ENCODE measurements around the gene C1QTNF12. TPM values are rescaled to one million over a fixed set of nuclear protein-coding genes. Genes with fewer than 3 reads are reported as not detected.
A peak's percentile ranks its signal among the peaks of the same experiment; 100 is the strongest.

Gene C1QTNF12
- total and polyA plus RNA-seq, 5 donors from 2014 or later = 0.39 to 6.2 TPM; not detected in 3

DNA sequence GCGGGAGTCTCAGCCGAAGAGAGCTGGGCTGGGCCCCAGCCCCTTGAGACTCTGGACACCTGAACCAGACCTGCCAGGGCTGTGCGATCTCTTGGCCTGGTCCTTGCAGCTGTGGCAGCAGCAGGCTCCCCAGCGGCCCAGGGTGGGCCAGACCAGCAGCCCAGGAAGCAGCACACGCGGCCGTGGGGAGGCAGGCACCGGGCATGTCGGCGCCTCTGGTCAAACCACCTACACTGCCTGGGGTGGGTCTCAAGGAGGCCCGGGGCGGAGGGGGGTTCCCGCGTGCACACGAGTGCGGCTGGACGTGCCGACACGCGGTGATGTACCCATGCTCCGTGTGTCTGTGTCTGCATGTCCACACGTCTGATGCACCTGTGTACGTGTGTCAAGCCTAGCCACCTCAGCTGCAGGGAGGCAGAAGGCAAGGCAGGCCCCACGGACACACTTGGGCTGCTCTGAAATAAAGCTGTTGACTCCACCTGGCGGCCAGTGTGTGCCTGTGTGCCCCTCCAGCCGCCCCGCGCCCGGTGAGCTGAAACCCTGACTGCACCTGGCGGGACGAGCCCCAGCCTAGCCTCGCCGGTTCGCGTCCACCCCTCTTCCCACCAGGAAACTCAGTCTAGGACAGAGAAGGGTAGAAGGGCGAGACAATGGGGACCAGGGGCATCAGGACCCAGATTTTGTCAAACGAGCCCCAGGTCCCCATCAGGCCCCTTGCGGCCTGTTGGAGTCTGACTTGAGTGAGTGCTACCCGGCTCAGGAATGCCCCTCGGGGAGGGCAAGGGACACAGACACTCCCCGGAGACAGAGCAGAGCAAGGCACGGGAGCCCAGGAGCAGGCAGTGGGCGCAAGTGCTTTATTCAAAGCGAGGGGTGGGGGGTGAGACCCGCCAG, 45.3 kb upstream of the C1QTNF12 start:
- Mint-ChIP-seq H3K4me3 (peak overlapping the region in 1 of 4 donors; percentile 27), H3K4me1 (peaks cover 0 to 4% (median 2%) of the 10 kb centered on the region in 4 donors), H3K27me3 (no peaks in the 10 kb centered on the region), H3K9me3 (no peaks in the 10 kb centered on the region), H3K27ac (no peak overlapping the region), H3K36me3 (no peaks in the 10 kb centered on the region)
- Histone ChIP-seq H3K9me3 (ENCODE audit: control insufficient read depth in 2 of 2, low read length in 2 of 2) (no peaks in the 10 kb centered on the region), H3K27ac (ENCODE audit: insufficient read depth, low read length, poor library complexity, severe bottlenecking) (no peak overlapping the region), H3K36me3 (ENCODE audit: control insufficient read depth, insufficient read depth, low read length) (no peaks in the 10 kb centered on the region), H3K27me3 (ENCODE audit: control insufficient read depth, insufficient read depth, low read length) (no peaks in the 10 kb centered on the region), H3K4me1 (ENCODE audit: control insufficient read depth, insufficient read depth, low read length, poor library complexity, severe bottlenecking) (no peaks in the 10 kb centered on the region), H3K4me3 (ENCODE audit: low read depth, low read length) (no peak overlapping the region)
- ATAC-seq (ENCODE audit: low read depth in 2 of 2) (peak; percentile 61 to 77), DNase-seq (peak; percentile 38 to 70 (median 57))

DNA sequence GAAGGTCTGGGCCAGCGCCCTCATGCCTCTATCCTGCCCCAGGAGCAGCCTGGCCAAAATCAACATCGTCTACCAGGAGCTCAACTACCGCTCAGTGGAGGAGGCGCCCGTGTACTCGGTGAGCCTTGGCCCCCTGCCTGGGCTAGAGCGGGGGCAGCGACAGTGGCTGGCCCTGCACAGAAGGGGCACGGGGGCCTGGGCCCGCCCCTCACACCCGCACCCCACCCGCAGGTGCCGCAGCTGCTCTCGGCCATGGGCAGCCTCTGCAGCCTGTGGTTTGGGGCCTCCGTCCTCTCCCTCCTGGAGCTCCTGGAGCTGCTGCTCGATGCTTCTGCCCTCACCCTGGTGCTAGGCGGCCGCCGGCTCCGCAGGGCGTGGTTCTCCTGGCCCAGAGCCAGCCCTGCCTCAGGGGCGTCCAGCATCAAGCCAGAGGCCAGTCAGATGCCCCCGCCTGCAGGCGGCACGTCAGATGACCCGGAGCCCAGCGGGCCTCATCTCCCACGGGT, 44.6 kb upstream of the C1QTNF12 start:
- Histone ChIP-seq H3K4me1 (ENCODE audit: control insufficient read depth, insufficient read depth, low read length, poor library complexity, severe bottlenecking) (no peaks in the 10 kb centered on the region), H3K9me3 (ENCODE audit: control insufficient read depth in 2 of 2, low read length in 2 of 2) (no peaks in the 10 kb centered on the region), H3K27ac (ENCODE audit: insufficient read depth, low read length, poor library complexity, severe bottlenecking) (no peak overlapping the region), H3K36me3 (ENCODE audit: control insufficient read depth, insufficient read depth, low read length) (no peaks in the 10 kb centered on the region), H3K27me3 (ENCODE audit: control insufficient read depth, insufficient read depth, low read length) (no peaks in the 10 kb centered on the region), H3K4me3 (ENCODE audit: low read depth, low read length) (no peak overlapping the region)
- H3K4me1 Mint-ChIP-seq = peaks cover 0 to 4% (median 2%) of the 10 kb centered on the region in 4 donors
- H3K9me3 Mint-ChIP-seq = no peaks in the 10 kb centered on the region
- no peak overlapping the region for H3K4me3 Mint-ChIP-seq
- ATAC-seq (ENCODE audit: low read depth in 2 of 2) (no peak), DNase-seq (no peak)
- no peaks in the 10 kb centered on the region for H3K36me3 Mint-ChIP-seq
- no peak overlapping the region for H3K27ac Mint-ChIP-seq
- no peaks in the 10 kb centered on the region for H3K27me3 Mint-ChIP-seq

GRCh38 chr1:1290238-1290731, 43.8 kb upstream of the C1QTNF12 start:
- peak in 1 of 2 donors; percentile 29 for ATAC-seq (ENCODE audit: low read depth in 2 of 2)
- Mint-ChIP-seq H3K27me3 (no peaks in the 10 kb centered on the region), H3K9me3 (no peaks in the 10 kb centered on the region), H3K27ac (no peak overlapping the region), H3K4me1 (peaks cover 0 to 4% (median 2%) of the 10 kb centered on the region in 4 donors), H3K36me3 (no peaks in the 10 kb centered on the region), H3K4me3 (no peak overlapping the region)
- H3K27me3 ChIP-seq (ENCODE audit: control insufficient read depth, insufficient read depth, low read length) = no peaks in the 10 kb centered on the region
- DNase-seq = peak in 1 of 3 donors; percentile 20
- H3K36me3 ChIP-seq (ENCODE audit: control insufficient read depth, insufficient read depth, low read length) = no peaks in the 10 kb centered on the region
- H3K9me3 ChIP-seq (ENCODE audit: control insufficient read depth in 2 of 2, low read length in 2 of 2) = no peaks in the 10 kb centered on the region
- no peaks in the 10 kb centered on the region for H3K4me1 ChIP-seq (ENCODE audit: control insufficient read depth, insufficient read depth, low read length, poor library complexity, severe bottlenecking)
- H3K27ac ChIP-seq (ENCODE audit: insufficient read depth, low read length, poor library complexity, severe bottlenecking) = no peak overlapping the region
- H3K4me3 ChIP-seq (ENCODE audit: low read depth, low read length) = no peak overlapping the region

DNA sequence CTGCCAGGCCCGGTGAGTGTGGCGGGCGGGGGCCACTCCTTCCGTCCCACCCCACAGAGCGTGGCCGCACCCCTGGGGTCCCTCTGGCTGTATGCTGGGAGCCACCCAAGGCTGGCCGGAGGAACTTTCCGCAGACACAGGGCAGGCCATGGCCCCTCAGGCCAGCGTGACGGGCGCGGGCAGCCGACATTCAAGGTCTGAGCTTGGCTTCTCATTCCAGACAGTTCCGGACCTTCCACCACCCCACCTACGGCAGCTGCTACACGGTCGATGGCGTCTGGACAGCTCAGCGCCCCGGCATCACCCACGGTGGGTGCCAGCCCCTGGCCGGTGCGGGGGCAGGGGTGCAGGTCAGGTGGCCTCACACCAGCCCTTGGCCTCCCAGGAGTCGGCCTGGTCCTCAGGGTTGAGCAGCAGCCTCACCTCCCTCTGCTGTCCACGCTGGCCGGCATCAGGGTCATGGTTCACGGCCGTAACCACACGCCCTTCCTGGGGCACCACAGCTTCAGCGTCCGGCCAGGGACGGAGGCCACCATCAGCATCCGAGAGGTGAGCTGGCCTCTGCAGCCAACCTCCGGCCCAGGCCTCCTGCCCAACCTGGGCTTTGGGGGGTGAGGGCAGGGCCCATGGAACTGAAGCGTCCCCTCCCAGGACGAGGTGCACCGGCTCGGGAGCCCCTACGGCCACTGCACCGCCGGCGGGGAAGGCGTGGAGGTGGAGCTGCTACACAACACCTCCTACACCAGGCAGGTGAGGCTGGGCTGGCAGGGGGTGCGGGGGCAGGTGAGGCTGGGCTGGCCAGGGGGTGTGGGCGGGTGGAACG, 41.0 kb upstream of the C1QTNF12 start:
- Histone ChIP-seq H3K27ac (ENCODE audit: insufficient read depth, low read length, poor library complexity, severe bottlenecking) (no peak overlapping the region), H3K27me3 (ENCODE audit: control insufficient read depth, insufficient read depth, low read length) (no peaks in the 10 kb centered on the region), H3K4me3 (ENCODE audit: low read depth, low read length) (no peak overlapping the region), H3K9me3 (ENCODE audit: control insufficient read depth in 2 of 2, low read length in 2 of 2) (no peaks in the 10 kb centered on the region), H3K36me3 (ENCODE audit: control insufficient read depth, insufficient read depth, low read length) (no peaks in the 10 kb centered on the region), H3K4me1 (ENCODE audit: control insufficient read depth, insufficient read depth, low read length, poor library complexity, severe bottlenecking) (no peaks in the 10 kb centered on the region)
- H3K27me3 Mint-ChIP-seq = no peaks in the 10 kb centered on the region
- ATAC-seq (ENCODE audit: low read depth in 2 of 2) = no peak
- peaks cover 0 to 4% (median 2%) of the 10 kb centered on the region in 4 donors for H3K4me1 Mint-ChIP-seq
- no peaks in the 10 kb centered on the region for H3K36me3 Mint-ChIP-seq
- peaks cover 0 to 2% (median 0%) of the 10 kb centered on the region in 7 donors for H3K9me3 Mint-ChIP-seq
- H3K4me3 Mint-ChIP-seq = no peak overlapping the region
- DNase-seq = no peak
- H3K27ac Mint-ChIP-seq = no peak overlapping the region

DNA sequence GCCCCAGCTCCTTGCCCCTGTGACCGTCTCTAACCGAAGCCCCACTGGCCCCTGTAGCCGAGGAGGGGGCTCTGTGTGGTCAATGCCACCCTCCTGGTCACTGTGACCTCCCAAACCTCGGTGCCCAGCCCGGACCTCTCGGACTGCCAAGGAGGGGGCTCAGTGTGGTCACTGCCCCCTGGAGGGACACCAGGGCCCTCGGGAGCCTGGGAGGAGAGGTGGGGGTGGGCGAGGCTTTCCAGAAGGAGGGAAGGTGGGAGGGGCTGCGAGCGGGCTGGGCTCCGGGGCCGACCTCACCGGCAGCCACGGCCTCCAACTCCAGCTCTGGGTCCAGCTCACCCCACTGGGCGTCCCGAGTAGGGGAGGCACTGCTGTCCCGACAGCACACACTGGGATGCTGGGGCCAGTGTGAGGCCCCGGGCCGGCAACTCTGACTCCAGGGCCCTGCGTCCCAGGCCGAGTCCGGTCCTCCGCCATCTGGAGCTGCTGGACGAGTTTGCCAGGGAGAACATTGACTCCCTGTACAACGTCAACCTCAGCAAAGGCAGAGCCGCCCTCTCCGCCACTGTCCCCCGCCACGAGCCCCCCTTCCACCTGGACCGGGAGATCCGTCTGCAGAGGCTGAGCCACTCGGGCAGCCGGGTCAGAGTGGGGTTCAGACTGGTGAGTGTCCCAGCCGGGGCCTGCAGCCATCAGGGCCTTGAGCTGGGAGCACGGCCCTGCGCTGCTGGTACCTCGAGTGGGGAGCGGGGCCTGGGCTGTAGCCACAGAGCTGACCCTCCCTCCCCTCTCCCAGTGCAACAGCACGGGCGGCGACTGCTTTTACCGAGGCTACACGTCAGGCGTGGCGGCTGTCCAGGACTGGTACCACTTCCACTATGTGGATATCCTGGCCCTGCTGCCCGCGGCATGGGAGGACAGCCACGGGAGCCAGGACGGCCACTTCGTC, 40.1 kb upstream of the C1QTNF12 start:
- H3K4me3 Mint-ChIP-seq = no peak overlapping the region
- no peaks in the 10 kb centered on the region for H3K4me1 Mint-ChIP-seq
- H3K27me3 Mint-ChIP-seq = no peaks in the 10 kb centered on the region
- H3K27ac Mint-ChIP-seq = no peak overlapping the region
- no peak overlapping the region for H3K27ac ChIP-seq (ENCODE audit: insufficient read depth, low read length, poor library complexity, severe bottlenecking)
- no peaks in the 10 kb centered on the region for H3K36me3 ChIP-seq (ENCODE audit: control insufficient read depth, insufficient read depth, low read length)
- H3K27me3 ChIP-seq (ENCODE audit: control insufficient read depth, insufficient read depth, low read length) = no peaks in the 10 kb centered on the region
- DNase-seq (no peak), ATAC-seq (ENCODE audit: low read depth in 2 of 2) (no peak)
- no peaks in the 10 kb centered on the region for H3K36me3 Mint-ChIP-seq
- peaks cover 0 to 2% (median 0%) of the 10 kb centered on the region in 7 donors for H3K9me3 Mint-ChIP-seq
- H3K4me3 ChIP-seq (ENCODE audit: low read depth, low read length) = no peak overlapping the region
- no peaks in the 10 kb centered on the region for H3K9me3 ChIP-seq (ENCODE audit: control insufficient read depth in 2 of 2, low read length in 2 of 2)
- no peaks in the 10 kb centered on the region for H3K4me1 ChIP-seq (ENCODE audit: control insufficient read depth, insufficient read depth, low read length, poor library complexity, severe bottlenecking)

DNA sequence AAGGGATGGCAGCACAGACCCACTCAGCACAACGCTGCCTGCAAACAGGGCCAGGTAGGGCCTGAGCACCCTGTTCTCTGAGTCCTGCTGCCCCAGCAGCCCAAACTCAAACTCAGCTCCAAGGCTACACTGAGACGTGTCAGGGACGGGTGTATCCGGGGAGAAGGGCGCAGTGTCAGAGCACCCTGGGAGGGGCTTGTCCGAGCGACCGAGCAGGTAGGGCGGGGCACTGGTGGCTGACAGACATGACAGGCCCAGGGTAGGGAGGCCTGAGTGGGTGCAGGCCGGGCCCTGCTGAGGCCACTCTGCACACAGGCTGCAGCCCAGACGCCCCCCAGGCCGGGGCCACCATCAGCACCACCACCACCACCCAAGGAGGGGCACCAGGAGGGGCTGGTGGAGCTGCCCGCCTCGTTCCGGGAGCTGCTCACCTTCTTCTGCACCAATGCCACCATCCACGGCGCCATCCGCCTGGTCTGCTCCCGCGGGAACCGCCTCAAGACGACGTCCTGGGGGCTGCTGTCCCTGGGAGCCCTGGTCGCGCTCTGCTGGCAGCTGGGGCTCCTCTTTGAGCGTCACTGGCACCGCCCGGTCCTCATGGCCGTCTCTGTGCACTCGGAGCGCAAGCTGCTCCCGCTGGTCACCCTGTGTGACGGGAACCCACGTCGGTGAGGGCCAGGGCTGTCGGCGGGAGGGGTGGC, 39.2 kb upstream of the C1QTNF12 start:
- no peaks in the 10 kb centered on the region for H3K36me3 ChIP-seq (ENCODE audit: control insufficient read depth, insufficient read depth, low read length)
- no peak overlapping the region for H3K27ac ChIP-seq (ENCODE audit: insufficient read depth, low read length, poor library complexity, severe bottlenecking)
- Mint-ChIP-seq H3K4me1 (no peaks in the 10 kb centered on the region), H3K4me3 (peak overlapping the region in 1 of 4 donors; percentile 32), H3K9me3 (peaks cover 0 to 2% (median 0%) of the 10 kb centered on the region in 7 donors), H3K27ac (peak overlapping the region in 1 of 3 donors; percentile 48), H3K36me3 (no peaks in the 10 kb centered on the region), H3K27me3 (no peaks in the 10 kb centered on the region)
- H3K4me1 ChIP-seq (ENCODE audit: control insufficient read depth, insufficient read depth, low read length, poor library complexity, severe bottlenecking) = no peaks in the 10 kb centered on the region
- H3K4me3 ChIP-seq (ENCODE audit: low read depth, low read length) = no peak overlapping the region
- ATAC-seq (ENCODE audit: low read depth in 2 of 2) (no peak), DNase-seq (no peak)
- H3K9me3 ChIP-seq (ENCODE audit: control insufficient read depth in 2 of 2, low read length in 2 of 2) = no peaks in the 10 kb centered on the region
- no peaks in the 10 kb centered on the region for H3K27me3 ChIP-seq (ENCODE audit: control insufficient read depth, insufficient read depth, low read length)
